ENCODE data around the gene TRAPPC3L.

DNA sequence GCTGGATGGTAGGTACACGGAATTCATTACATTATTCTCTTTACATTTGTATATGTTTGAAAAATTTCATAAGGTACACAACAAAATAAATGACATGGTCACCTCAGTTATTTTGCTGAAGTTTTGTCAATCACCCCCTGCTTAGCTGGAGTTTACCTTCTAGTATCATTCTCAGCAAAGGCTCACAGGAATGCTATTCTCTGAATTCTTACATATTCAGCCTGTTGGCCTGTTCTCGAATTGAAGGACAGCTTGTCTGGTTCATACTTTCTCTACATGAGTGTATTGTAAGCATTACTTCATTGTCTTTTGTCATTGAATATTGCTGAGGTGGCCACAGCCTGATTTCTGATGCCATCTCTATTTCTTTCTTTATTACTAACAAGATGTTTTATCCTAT is 21.2 kb downstream of the TRAPPC3L start:
- TF ChIP-seq, protein P1, sequence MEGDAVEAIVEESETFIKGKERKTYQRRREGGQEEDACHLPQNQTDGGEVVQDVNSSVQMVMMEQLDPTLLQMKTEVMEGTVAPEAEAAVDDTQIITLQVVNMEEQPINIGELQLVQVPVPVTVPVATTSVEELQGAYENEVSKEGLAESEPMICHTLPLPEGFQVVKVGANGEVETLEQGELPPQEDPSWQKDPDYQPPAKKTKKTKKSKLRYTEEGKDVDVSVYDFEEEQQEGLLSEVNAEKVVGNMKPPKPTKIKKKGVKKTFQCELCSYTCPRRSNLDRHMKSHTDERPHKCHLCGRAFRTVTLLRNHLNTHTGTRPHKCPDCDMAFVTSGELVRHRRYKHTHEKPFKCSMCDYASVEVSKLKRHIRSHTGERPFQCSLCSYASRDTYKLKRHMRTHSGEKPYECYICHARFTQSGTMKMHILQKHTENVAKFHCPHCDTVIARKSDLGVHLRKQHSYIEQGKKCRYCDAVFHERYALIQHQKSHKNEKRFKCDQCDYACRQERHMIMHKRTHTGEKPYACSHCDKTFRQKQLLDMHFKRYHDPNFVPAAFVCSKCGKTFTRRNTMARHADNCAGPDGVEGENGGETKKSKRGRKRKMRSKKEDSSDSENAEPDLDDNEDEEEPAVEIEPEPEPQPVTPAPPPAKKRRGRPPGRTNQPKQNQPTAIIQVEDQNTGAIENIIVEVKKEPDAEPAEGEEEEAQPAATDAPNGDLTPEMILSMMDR (IDR thresholded peaks at IDR 0.05; ENCODE audit: low read depth, low read length, poor library complexity, severe bottlenecking) = no peak
- no peak for TF ChIP-seq EZH2phosphoT487 (IDR thresholded peaks at IDR 0.05; ENCODE audit: borderline replicate concordance, low read length)

Measured in DOHH2 (cell line).